Glutamatergic neuron (in vitro differentiated cells): ENCODE results near the gene SNF8. TPM values are rescaled to one million over a fixed set of nuclear protein-coding genes. Genes with fewer than 3 reads are reported as not detected.

Source experiments
- DNase-seq: peaks from one replicate; pipeline ENCODE4 v3.0.0; 2022
- H3K27ac Mint-ChIP-seq: one replicate; pipeline ENCODE4 v1.8.0; 2020; ENCODE audit warnings: mild to moderate bottlenecking, mixed read lengths, inconsistent platforms; ENCODE audit not compliant: unreplicated experiment
- H3K27me3 Mint-ChIP-seq: one replicate; pipeline ENCODE4 v1.8.0; 2020; ENCODE audit warnings: mild to moderate bottlenecking, moderate library complexity, mixed read lengths, inconsistent platforms; ENCODE audit not compliant: unreplicated experiment
- H3K36me3 Mint-ChIP-seq: one replicate; pipeline ENCODE4 v1.8.0; 2020; ENCODE audit warnings: mild to moderate bottlenecking, mixed read lengths, inconsistent platforms; ENCODE audit not compliant: unreplicated experiment
- H3K4me1 Mint-ChIP-seq: one replicate; pipeline ENCODE4 v1.8.0; 2020; ENCODE audit warnings: mild to moderate bottlenecking, low read depth, mixed read lengths, inconsistent platforms; ENCODE audit not compliant: unreplicated experiment
- H3K4me3 Mint-ChIP-seq: one replicate; pipeline ENCODE4 v1.8.0; 2020; ENCODE audit warnings: mild to moderate bottlenecking, mixed read lengths, inconsistent platforms; ENCODE audit not compliant: unreplicated experiment
- H3K9me3 Mint-ChIP-seq: one replicate; pipeline ENCODE4 v1.8.0; 2020; ENCODE audit warnings: mild to moderate bottlenecking, moderate library complexity, mixed read lengths, inconsistent platforms; ENCODE audit not compliant: unreplicated experiment
- total RNA-seq: library from RNA; stranded (reverse); fragmentation: NEBNext Ultra II Directional; extraction: Animal tissue kit (Norgen Biotek cat#: 25700); gene quantifications from one replicate; pipeline ENCODE4 v1.2.1, GENCODE V29; 2021; ENCODE audit not compliant: unreplicated experiment
- TF ChIP-seq, protein P1 (sequence below): fragments of 200-600 bp; sonication (generic); IDR thresholded peaks from one replicate; pipeline ENCODE4 v1.5.0; 2021; ENCODE audit not compliant: partially characterized antibody, unreplicated experiment

Gene SNF8
- total RNA-seq, 1 donor from 2014 or later, result 143 TPM

DNA sequence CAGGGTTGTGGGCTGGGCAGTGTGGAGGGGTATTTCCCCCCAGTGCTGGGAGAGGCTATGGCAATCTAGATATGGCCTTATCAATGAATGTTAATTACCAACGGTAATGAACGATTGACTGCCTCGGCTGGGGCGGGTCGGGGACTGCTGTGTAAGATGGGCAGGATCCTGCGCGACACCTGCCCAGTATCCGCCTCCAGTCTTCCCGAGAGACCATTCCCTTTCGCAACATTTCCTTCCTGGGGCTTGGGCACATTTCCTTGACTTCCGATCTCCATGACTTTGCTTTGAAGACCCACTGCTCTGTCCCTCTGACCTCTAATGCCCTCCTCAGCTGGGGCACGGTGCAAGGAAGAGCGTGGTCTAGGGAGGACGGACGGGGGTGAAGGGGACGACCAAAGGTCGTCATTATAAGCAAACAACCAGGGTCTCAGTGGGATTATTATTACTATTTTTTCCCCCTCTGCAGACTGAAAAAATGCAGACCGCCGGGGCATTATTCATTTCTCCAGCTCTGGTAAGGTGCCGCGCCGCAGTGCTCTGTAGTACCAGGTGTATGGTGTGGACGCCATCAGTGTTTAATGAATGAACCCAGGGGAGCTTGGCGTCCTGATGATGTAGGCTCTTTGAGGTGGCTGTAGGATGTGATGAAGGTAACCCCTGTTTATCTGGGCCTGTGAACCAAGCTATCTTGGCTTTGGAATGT, 51.5 kb downstream of the SNF8 start:
- no peak for DNase-seq
- Mint-ChIP-seq H3K36me3 (no peaks in the 10 kb centered on the region), H3K27ac (peak overlapping the region; percentile 79), H3K4me3 (peak overlapping the region; percentile 99), H3K9me3 (peaks cover 6% of the 10 kb centered on the region), H3K27me3 (peaks cover 6% of the 10 kb centered on the region), H3K4me1 (no peaks in the 10 kb centered on the region)
- TF ChIP-seq, protein P1, sequence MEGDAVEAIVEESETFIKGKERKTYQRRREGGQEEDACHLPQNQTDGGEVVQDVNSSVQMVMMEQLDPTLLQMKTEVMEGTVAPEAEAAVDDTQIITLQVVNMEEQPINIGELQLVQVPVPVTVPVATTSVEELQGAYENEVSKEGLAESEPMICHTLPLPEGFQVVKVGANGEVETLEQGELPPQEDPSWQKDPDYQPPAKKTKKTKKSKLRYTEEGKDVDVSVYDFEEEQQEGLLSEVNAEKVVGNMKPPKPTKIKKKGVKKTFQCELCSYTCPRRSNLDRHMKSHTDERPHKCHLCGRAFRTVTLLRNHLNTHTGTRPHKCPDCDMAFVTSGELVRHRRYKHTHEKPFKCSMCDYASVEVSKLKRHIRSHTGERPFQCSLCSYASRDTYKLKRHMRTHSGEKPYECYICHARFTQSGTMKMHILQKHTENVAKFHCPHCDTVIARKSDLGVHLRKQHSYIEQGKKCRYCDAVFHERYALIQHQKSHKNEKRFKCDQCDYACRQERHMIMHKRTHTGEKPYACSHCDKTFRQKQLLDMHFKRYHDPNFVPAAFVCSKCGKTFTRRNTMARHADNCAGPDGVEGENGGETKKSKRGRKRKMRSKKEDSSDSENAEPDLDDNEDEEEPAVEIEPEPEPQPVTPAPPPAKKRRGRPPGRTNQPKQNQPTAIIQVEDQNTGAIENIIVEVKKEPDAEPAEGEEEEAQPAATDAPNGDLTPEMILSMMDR, result no peak

DNA sequence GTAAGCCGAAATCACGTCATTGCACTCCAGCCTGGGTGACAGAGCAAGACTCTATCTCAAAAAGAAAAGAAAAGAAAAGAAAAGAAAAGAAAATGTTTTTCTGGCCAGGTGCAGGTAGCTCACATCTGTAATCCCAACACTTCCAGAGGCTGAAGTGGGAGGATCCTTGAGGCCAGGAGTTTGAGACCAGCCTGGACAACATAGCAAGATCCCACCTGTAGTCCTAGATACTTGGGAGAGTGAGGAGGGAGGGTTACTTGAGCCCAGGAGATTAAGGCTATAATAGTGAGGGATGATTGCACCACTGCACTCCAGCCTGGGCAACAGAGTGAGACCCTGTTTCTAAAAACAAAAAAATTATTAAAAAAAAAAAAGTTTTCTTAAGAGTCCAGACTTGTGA, 54.6 kb downstream of the SNF8 start:
- TF ChIP-seq, protein P1, result no peak
- DNase-seq, result no peak
- Mint-ChIP-seq H3K9me3 (peaks cover 6% of the 10 kb centered on the region), H3K4me1 (no peaks in the 10 kb centered on the region), H3K4me3 (no peak overlapping the region), H3K27ac (no peak overlapping the region), H3K36me3 (no peaks in the 10 kb centered on the region), H3K27me3 (peaks cover 5% of the 10 kb centered on the region)

DNA sequence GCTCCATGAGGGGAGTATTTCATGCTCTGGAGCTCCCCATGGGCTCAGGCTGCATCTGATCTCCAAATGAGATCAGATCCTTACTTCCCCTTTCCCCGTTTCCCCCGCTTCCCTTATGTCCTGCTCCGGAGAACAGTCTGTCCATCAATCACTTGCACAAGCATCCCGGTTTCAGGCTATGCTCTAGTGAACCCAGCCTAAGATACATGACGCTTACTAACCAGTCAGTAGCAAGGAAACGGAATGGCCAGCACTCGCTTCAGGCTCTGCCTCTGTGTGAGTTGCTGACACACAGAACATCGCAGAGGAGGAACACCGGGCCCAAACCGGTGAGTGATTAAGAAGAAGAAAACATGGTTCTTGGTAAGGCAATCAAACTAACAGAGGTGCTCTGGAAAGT, 61.5 kb downstream of the SNF8 start:
- Mint-ChIP-seq H3K4me1 (no peaks in the 10 kb centered on the region), H3K9me3 (no peaks in the 10 kb centered on the region), H3K27me3 (no peaks in the 10 kb centered on the region), H3K27ac (no peak overlapping the region), H3K4me3 (no peak overlapping the region), H3K36me3 (no peaks in the 10 kb centered on the region)
- DNase-seq, result no peak
- TF ChIP-seq, protein P1, result no peak

DNA sequence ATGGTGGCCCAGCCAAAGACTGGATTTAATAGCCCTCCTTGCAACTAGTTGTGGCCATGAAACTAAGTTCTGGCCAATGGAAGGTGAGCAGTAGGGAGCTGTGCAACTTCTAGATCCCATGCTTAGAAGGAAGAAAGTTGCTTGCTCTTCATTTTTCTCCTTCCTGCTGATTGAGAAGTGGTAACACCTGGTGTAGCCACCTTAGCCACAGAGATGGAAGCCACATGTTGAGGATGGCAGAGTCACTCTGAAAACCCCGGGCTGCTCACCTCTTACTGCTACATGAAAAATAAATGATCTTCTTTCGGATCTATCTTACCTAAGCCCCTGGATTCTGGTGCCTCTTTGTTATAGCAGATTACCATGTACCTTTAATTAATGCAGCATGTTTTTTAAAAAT, 62.4 kb downstream of the SNF8 start:
- Mint-ChIP-seq H3K4me1 (no peaks in the 10 kb centered on the region), H3K36me3 (no peaks in the 10 kb centered on the region), H3K27ac (no peak overlapping the region), H3K9me3 (no peaks in the 10 kb centered on the region), H3K27me3 (no peaks in the 10 kb centered on the region), H3K4me3 (no peak overlapping the region)
- TF ChIP-seq, protein P1, result no peak
- no peak for DNase-seq

Other genes with a start within 250 kb of the SNF8 start
- not detected for gene PRAC1, start 222.3 kb downstream of the SNF8 start, total RNA-seq
- not detected for gene PRAC2, start 221.7 kb downstream of the SNF8 start, total RNA-seq
- 0.20 TPM for gene HOXB13, start 216.1 kb downstream of the SNF8 start, total RNA-seq
- gene TTLL6, start 127.6 kb downstream of the SNF8 start, total RNA-seq, result 35.4 TPM
- 142 TPM for gene CALCOCO2, start 113.8 kb downstream of the SNF8 start, total RNA-seq
- gene ATP5MC1, start 52.1 kb downstream of the SNF8 start, total RNA-seq, result 61.0 TPM
- 76.5 TPM for gene UBE2Z, start 36.4 kb downstream of the SNF8 start, total RNA-seq
- gene GIP, start 23.8 kb upstream of the SNF8 start, total RNA-seq, result not detected
- gene IGF2BP1, start 52.5 kb upstream of the SNF8 start, total RNA-seq, result 260 TPM
- gene B4GALNT2, start 187.9 kb upstream of the SNF8 start, total RNA-seq, result 0.98 TPM